Endodermal cell (in vitro differentiated cells): ENCODE data around the gene ARHGAP27. TPM values are rescaled to one million over a fixed set of nuclear protein-coding genes. Genes with fewer than 3 reads are reported as not detected.
"Not testable (repeated sequence)": the region's sequence is repeated elsewhere in the genome, so short reads cannot be mapped to it uniquely, and the experiment has no call there.

ENCODE experiments used
- DNase-seq: peaks from one replicate; pipeline ENCODE4 v3.0.0-alpha.2; 2017
- H3K27ac ChIP-seq: 2 replicates; pipeline ENCODE4 v1.5.1; 2013; ENCODE audit warnings: mild to moderate bottlenecking, low read depth, low read length, moderate library complexity
- H3K27me3 ChIP-seq: 2 replicates; pipeline ENCODE4 v1.6.1; 2013; ENCODE audit warnings: mild to moderate bottlenecking, low read length, moderate library complexity; ENCODE audit not compliant: insufficient read depth, control insufficient read depth, poor library complexity, severe bottlenecking
- H3K36me3 ChIP-seq: 2 replicates; pipeline ENCODE4 v1.7.0; 2013; ENCODE audit warnings: mild to moderate bottlenecking, low read length, moderate library complexity; ENCODE audit not compliant: control insufficient read depth, insufficient read depth
- H3K4me1 ChIP-seq: one replicate; pipeline ENCODE4 v1.7.0; 2013; ENCODE audit warnings: low read length; ENCODE audit not compliant: control insufficient read depth, insufficient read depth
- H3K4me3 ChIP-seq: 2 replicates; pipeline ENCODE4 v1.5.1; 2013; ENCODE audit warnings: mild to moderate bottlenecking, low read length, moderate library complexity
- H3K9ac ChIP-seq: 2 replicates; pipeline ENCODE4 v1.6.1; 2013; ENCODE audit warnings: mild to moderate bottlenecking, low read length, moderate library complexity; ENCODE audit not compliant: poor library complexity, severe bottlenecking; ENCODE audit errors: extremely low read depth
- H3K9me3 ChIP-seq: 2 replicates; pipeline ENCODE4 v1.6.1; 2013; ENCODE audit warnings: mild to moderate bottlenecking, low read length, moderate library complexity; ENCODE audit not compliant: control insufficient read depth
- H3K27ac Mint-ChIP-seq: 2 replicates; pipeline ENCODE4 v1.8.0; 2020; ENCODE audit warnings: mixed read lengths
- H3K27me3 Mint-ChIP-seq: 2 replicates; pipeline ENCODE4 v1.8.0; 2021; ENCODE audit warnings: mild to moderate bottlenecking, mixed read lengths; ENCODE audit not compliant: insufficient read depth
- H3K36me3 Mint-ChIP-seq: 2 replicates; pipeline ENCODE4 v1.8.0; 2020; ENCODE audit warnings: low read depth, mixed read lengths
- H3K4me1 Mint-ChIP-seq: 2 replicates; pipeline ENCODE4 v1.8.0; 2020; ENCODE audit warnings: mixed read lengths
- H3K4me3 Mint-ChIP-seq: 2 replicates; pipeline ENCODE4 v1.8.0; 2020; ENCODE audit warnings: mild to moderate bottlenecking, moderate library complexity, mixed read lengths
- H3K9me3 Mint-ChIP-seq: 2 replicates; pipeline ENCODE4 v1.8.0; 2020; ENCODE audit warnings: mild to moderate bottlenecking, mixed read lengths
- CTCF ChIP-seq: fragments of 200-600 bp; sonication (generic); conservative IDR thresholded peaks from 2 replicates; pipeline ENCODE4 v1.5.0; 2021; ENCODE audit warnings: antibody characterized with exemption, mild to moderate bottlenecking
- WGBS, 2 experiments: methylation state at CpG; one replicate each; pipeline versions ENCODE4 v1.1.5 to v1.1.7; 2013; ENCODE audit warnings: missing lambda C conversion rate in 2 of 2, mixed read lengths in 1 of 2; ENCODE audit not compliant: insufficient coverage in 1 of 2, insufficient read length in 1 of 2; 5-methylcytosine and 5-hydroxymethylcytosine counted together
- long read RNA-seq, 4 experiments: library from polyadenylated mRNA in 2 of 4; library from RNA in 1 of 4; library from capped mRNA in 1 of 4; stranded (forward) in 3 of 4; unstranded in 1 of 4; transcript quantifications; one replicate each; pipeline ENCODE4 v2.0.0, GENCODE V29; 2020 to 2021; ENCODE audit warnings: inconsistent platforms in 1 of 4
- polyA plus RNA-seq, 2 experiments: library from polyadenylated mRNA; stranded (reverse); fragments of 50-300 nt; gene quantifications; one replicate each; pipeline ENCODE4 v1.2.3, GENCODE V29; 2013
- total RNA-seq, 2 donors: library from RNA; stranded (reverse); fragmentation: NEBNext Ultra II Directional in 1 of 2; extraction: Animal tissue kit (Norgen Biotek cat#: 25700) in 1 of 2; gene quantifications; 2 replicates in 1 of 2; 3 replicates in 1 of 2; pipeline ENCODE4 v1.2.1, GENCODE V29; 2021

The ARHGAP27 gene
- 10 to 100 TPM; 16.4 to 20.6 TPM for total RNA-seq
- polyA plus RNA-seq (2013, experiment 1 of 2), result 2.5 TPM
- 3.8 TPM for polyA plus RNA-seq (2013, experiment 2 of 2)
- long read RNA-seq, experiment 1, partial matches to known transcripts, result 1 of 4 reads
- long read RNA-seq, experiment 1, other reads (novel, unspliced or antisense), result 3 of 4 reads
- long read RNA-seq, experiment 2, transcript ARHGAP27-202 (17 exons, 3,628 nt), result major isoform, 7 of 26 reads
- long read RNA-seq, experiment 2, partial matches to known transcripts, result 1 of 26 reads
- long read RNA-seq, experiment 2, other reads (novel, unspliced or antisense), result 17 of 26 reads
- long read RNA-seq, experiment 3, transcript ARHGAP27-202 (17 exons, 3,628 nt), result major isoform, 16 of 52 reads
- long read RNA-seq, experiment 3, partial matches to known transcripts, result 1 of 52 reads
- long read RNA-seq, experiment 3, other reads (novel, unspliced or antisense), result 34 of 52 reads
- long read RNA-seq, experiment 4, result 0 reads

GRCh38 chr17:45432405-45433158, at the start of gene ARHGAP27:
TSS of gene ARHGAP27 (minus strand) at chr17:45432870. CDS start at chr17:45430279, 2,591 bp downstream.
- Histone ChIP-seq H3K9ac (no peak within 1 kb of the TSS), H3K27me3 (peaks cover 56% of the 10 kb centered on the region), H3K9me3 (no peaks in the 10 kb centered on the region), H3K27ac (no peak within 1 kb of the TSS), H3K4me3 (peak within 1 kb of the TSS; percentile 76), H3K4me1 (no peaks in the 10 kb centered on the region), H3K36me3 (no peaks in the 10 kb centered on the region)
- H3K4me1 Mint-ChIP-seq, result peaks cover 12% of the 10 kb centered on the region
- peak within 1 kb of the TSS; percentile 66 for H3K4me3 Mint-ChIP-seq
- 0 to 4% methylated on average over 5 to 55 of the region's 66 CpGs for WGBS, 2 experiments
- peaks cover under 1% of the 10 kb centered on the region for H3K36me3 Mint-ChIP-seq
- H3K27me3 Mint-ChIP-seq, result peaks cover 60% of the 10 kb centered on the region
- no peak for TF ChIP-seq CTCF
- DNase-seq, result peak; percentile 89
- no peak within 1 kb of the TSS for H3K27ac Mint-ChIP-seq
- no peaks in the 10 kb centered on the region for H3K9me3 Mint-ChIP-seq

- H3K9me3 Mint-ChIP-seq, H3K27ac Mint-ChIP-seq, DNase-seq, H3K27me3 ChIP-seq, H3K4me3 Mint-ChIP-seq, H3K4me3 ChIP-seq, H3K4me1 ChIP-seq, H3K27ac ChIP-seq, H3K27me3 Mint-ChIP-seq, H3K36me3 Mint-ChIP-seq, H3K36me3 ChIP-seq, H3K9me3 ChIP-seq, H3K9ac ChIP-seq: not testable (repeated sequence)
- no CpG with 5 or more reads among the region's 4 CpGs for WGBS, 2 experiments
- peaks cover 15% of the 10 kb centered on the region for H3K4me1 Mint-ChIP-seq
Measured at GRCh38 chr17:45482317-45482716, 49.6 kb upstream of the ARHGAP27 start.

GRCh38 chr17:45475436-45475835, 42.8 kb upstream of the ARHGAP27 start:
- not testable (repeated sequence) for H3K27ac ChIP-seq, DNase-seq, H3K9ac ChIP-seq, H3K27me3 Mint-ChIP-seq, H3K9me3 ChIP-seq, H3K27ac Mint-ChIP-seq, H3K4me1 ChIP-seq, H3K4me3 Mint-ChIP-seq, H3K27me3 ChIP-seq, H3K4me1 Mint-ChIP-seq, H3K9me3 Mint-ChIP-seq, H3K4me3 ChIP-seq, H3K36me3 ChIP-seq
- peaks cover 23% of the 10 kb centered on the region for H3K36me3 Mint-ChIP-seq
- 97 to 100% methylated on average over 1 to 14 of the region's 14 CpGs for WGBS, 2 experiments

- H3K4me1 ChIP-seq, H3K27me3 Mint-ChIP-seq, H3K9me3 ChIP-seq, H3K4me3 Mint-ChIP-seq, H3K27ac ChIP-seq, H3K27me3 ChIP-seq, H3K4me1 Mint-ChIP-seq, H3K27ac Mint-ChIP-seq, H3K4me3 ChIP-seq, H3K36me3 ChIP-seq, DNase-seq, H3K9ac ChIP-seq, H3K9me3 Mint-ChIP-seq: not testable (repeated sequence)
- WGBS, 2 experiments, result 90 to 100% methylated on average over 2 to 3 of the region's 3 CpGs
- H3K36me3 Mint-ChIP-seq, result peaks cover 20% of the 10 kb centered on the region
Measured at GRCh38 chr17:45472249-45472648, 39.6 kb upstream of the ARHGAP27 start.

- not testable (repeated sequence) for H3K9ac ChIP-seq, H3K4me3 ChIP-seq, H3K36me3 ChIP-seq, H3K27me3 ChIP-seq, H3K27ac ChIP-seq, H3K9me3 ChIP-seq, H3K27ac Mint-ChIP-seq, H3K27me3 Mint-ChIP-seq, H3K4me1 ChIP-seq, H3K4me1 Mint-ChIP-seq, DNase-seq, H3K4me3 Mint-ChIP-seq, H3K9me3 Mint-ChIP-seq
- WGBS, 2 experiments, result 80 to 81% methylated on average over 1 to 4 of the region's 4 CpGs
- peaks cover 15% of the 10 kb centered on the region for H3K36me3 Mint-ChIP-seq
Measured at GRCh38 chr17:45469204-45469563, 36.5 kb upstream of the ARHGAP27 start.
